ENCODE measurements around the gene WASF2. TPM values are rescaled to one million over a fixed set of nuclear protein-coding genes. Genes with fewer than 3 reads are reported as not detected.

WASF2 gene
- total RNA-seq, 4 donors from 2014 or later, result 52.5 to 74.5 (median 57.5) TPM

DNA sequence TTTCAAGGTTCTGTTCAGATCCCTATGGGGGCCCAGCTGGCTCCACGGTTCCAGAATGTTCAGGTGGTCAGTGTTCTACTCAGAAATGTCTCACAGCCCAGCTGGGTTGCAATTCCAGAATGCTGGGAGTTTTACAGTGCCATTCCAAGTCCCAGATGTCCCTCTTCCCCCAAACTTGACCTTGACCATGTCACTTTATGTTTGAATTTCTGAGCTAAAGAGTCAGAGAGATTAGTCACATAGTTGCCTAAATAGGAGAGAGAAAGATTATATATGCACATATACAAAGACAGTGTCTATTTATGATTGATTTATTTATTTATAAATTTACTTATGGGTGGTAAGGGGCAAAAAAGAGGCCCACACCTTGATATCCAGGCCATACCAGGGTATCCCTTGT is 95.0 kb downstream of the WASF2 start:
- no peak for DNase-seq
- H3K4me3 ChIP-seq, result no peak overlapping the region
- TF ChIP-seq POLR2A (IDR thresholded peaks at IDR 0.05), result no peak
- TF ChIP-seq, protein P1, sequence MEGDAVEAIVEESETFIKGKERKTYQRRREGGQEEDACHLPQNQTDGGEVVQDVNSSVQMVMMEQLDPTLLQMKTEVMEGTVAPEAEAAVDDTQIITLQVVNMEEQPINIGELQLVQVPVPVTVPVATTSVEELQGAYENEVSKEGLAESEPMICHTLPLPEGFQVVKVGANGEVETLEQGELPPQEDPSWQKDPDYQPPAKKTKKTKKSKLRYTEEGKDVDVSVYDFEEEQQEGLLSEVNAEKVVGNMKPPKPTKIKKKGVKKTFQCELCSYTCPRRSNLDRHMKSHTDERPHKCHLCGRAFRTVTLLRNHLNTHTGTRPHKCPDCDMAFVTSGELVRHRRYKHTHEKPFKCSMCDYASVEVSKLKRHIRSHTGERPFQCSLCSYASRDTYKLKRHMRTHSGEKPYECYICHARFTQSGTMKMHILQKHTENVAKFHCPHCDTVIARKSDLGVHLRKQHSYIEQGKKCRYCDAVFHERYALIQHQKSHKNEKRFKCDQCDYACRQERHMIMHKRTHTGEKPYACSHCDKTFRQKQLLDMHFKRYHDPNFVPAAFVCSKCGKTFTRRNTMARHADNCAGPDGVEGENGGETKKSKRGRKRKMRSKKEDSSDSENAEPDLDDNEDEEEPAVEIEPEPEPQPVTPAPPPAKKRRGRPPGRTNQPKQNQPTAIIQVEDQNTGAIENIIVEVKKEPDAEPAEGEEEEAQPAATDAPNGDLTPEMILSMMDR (IDR thresholded peaks at IDR 0.05), result no peak
- H3K4me1 ChIP-seq, result peaks cover 7 to 30% (median 13%) of the 10 kb centered on the region in 4 donors
- no peaks in the 10 kb centered on the region for H3K27me3 ChIP-seq
- no peaks in the 10 kb centered on the region for H3K36me3 ChIP-seq
- H3K27ac ChIP-seq, result no peak overlapping the region
- no peaks in the 10 kb centered on the region for H3K9me3 ChIP-seq

DNA sequence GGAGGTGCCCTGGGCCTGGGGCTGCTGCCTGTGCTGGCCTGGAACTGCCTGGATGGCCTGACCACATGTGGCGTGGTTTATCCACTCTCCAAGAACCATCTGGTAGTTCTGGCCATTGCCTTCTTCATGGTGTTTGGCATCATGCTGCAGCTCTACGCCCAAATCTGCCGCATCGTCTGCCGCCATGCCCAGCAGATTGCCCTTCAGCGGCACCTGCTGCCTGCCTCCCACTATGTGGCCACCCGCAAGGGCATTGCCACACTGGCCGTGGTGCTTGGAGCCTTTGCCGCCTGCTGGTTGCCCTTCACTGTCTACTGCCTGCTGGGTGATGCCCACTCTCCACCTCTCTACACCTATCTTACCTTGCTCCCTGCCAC is 95.7 kb downstream of the WASF2 start:
- Histone ChIP-seq H3K27ac (no peak overlapping the region), H3K36me3 (no peaks in the 10 kb centered on the region), H3K4me1 (peaks cover 7 to 29% (median 13%) of the 10 kb centered on the region in 4 donors), H3K4me3 (no peak overlapping the region), H3K27me3 (no peaks in the 10 kb centered on the region), H3K9me3 (no peaks in the 10 kb centered on the region)
- TF ChIP-seq, protein P1 (IDR thresholded peaks at IDR 0.05), result no peak
- no peak for DNase-seq

DNA sequence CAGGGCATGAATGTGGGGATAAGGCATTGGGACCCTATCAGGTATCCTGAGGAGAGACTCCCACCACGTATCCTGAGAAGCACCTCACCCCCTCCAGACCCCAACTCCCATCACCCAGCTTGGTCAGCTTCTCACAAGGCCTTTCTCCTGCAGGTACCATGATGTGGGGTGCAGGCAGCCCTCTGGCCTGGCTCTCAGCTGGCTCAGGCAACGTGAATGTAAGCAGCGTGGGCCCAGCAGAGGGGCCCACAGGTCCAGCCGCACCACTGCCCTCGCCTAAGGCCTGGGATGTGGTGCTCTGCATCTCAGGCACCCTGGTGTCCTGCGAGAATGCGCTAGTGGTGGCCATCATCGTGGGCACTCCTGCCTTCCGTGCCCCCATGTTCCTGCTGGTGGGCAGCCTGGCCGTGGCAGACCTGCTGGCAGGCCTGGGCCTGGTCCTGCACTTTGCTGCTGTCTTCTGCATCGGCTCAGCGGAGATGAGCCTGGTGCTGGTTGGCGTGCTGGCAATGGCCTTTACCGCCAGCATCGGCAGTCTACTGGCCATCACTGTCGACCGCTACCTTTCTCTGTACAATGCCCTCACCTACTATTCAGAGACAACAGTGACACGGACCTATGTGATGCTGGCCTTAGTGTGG is 96.2 kb downstream of the WASF2 start:
- Histone ChIP-seq H3K27me3 (no peaks in the 10 kb centered on the region), H3K27ac (no peak overlapping the region), H3K36me3 (no peaks in the 10 kb centered on the region), H3K9me3 (no peaks in the 10 kb centered on the region), H3K4me1 (peaks cover 7 to 24% (median 13%) of the 10 kb centered on the region in 4 donors), H3K4me3 (no peak overlapping the region)
- no peak for DNase-seq
- TF ChIP-seq, protein P1 (IDR thresholded peaks at IDR 0.05), result no peak
- TF ChIP-seq POLR2A (IDR thresholded peaks at IDR 0.05), result no peak

DNA sequence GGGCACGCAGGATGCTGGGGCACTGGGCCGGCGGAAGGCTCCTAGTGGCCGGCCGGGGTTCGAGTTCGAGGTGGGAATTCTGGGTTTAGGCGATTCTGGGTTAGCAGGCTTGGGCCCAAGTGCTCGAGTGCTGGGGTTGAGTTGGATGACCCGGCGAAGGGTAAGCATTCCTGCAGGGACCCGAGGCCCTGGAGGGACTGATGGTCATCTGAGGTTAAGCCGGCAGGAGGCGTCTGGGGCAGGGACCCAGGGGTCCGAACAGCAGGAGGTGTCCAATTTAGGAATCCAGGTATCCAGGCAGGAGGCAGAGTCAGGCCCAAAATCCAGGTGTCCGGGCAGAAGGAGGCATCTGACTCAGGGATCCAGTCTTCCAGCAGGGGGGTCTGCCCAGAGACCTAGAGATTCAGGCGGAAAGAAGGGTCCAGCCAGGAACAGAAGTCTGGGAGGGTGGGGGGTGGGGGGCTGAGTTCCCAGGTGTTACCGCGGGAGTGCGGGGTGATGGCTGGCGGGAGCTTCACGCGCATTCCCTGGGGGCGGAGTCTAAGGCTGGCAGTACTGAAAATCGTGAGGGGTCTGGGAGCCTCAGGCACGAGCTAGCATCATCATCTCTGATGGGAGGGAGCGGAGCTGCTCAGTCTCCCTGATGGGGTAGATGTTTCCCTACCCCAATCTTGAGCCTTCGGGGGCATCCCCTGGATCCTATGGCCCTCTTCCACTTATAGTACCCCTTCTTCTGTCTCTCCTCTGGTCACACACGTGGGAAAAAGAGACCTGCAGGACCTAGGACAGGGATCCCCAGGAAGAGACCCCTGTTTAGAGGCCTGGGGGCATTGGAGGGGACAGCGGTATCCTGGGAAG is 97.0 kb downstream of the WASF2 start:
- peak overlapping the region in 3 of 4 donors; percentile 27 to 67 (median 53) for H3K27ac ChIP-seq

DNA sequence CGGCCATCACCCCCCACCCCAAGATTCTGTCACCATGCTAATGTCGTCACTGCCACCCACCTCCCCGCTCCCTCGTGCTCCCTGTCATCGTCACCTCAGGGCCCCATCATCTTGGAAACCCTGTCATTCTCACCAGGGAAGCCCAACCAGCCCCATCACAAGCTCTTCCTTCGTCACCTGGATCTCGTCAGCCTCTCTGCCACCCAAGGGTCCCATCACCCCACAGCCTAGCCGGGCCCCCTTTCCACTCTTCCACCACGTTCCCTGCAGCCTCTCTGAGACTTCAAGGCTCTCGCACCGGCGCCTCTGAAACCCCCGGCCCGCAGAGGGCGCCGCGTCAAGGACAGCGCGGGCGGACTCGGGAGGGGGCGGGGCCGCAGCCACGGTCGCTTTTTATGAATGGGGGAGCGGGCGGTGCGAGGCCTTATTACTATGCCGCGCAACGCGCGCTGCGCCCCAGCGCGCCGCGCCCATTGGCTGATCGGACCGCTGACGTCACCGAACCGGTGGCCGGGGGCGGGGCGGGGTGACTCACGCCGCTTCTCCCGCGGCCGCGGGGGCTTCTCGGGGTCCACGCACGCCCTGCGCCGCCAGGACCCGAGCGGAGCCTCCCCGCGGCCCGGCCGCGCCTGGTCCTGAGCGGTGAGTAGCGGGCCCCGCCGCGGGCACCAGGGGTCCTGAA is 97.7 kb downstream of the WASF2 start, which contains the start of gene GPR3:
GPR3 (plus strand) TSS at position 527 of the 682 bp plus-strand sequence. CDS start 1,177 bp downstream, outside the sequence.
- DNase-seq, result peak; percentile 90 to 96 (median 94)
- H3K36me3 ChIP-seq, result no peaks in the 10 kb centered on the region
- H3K27ac ChIP-seq, result peak within 1 kb of the TSS in 3 of 4 donors; percentile 27 to 67 (median 53)
- no peaks in the 10 kb centered on the region for H3K27me3 ChIP-seq
- TF ChIP-seq, protein P1 (IDR thresholded peaks at IDR 0.05), result peak in 5 of 6 experiments; percentile 50 to 54 (median 50)
- TF ChIP-seq POLR2A (IDR thresholded peaks at IDR 0.05), result no peak
- H3K9me3 ChIP-seq, result no peaks in the 10 kb centered on the region
- H3K4me3 ChIP-seq, result peak within 1 kb of the TSS; percentile 48 to 59 (median 56)
- peaks cover 7 to 20% (median 13%) of the 10 kb centered on the region in 4 donors for H3K4me1 ChIP-seq

More for the DNA sequence above, 97.0 kb downstream of the WASF2 start:
- no peak for TF ChIP-seq POLR2A (IDR thresholded peaks at IDR 0.05)
- TF ChIP-seq, protein P1 (IDR thresholded peaks at IDR 0.05), result no peak
- Histone ChIP-seq H3K36me3 (no peaks in the 10 kb centered on the region), H3K9me3 (no peaks in the 10 kb centered on the region), H3K4me1 (peaks cover 7 to 20% (median 13%) of the 10 kb centered on the region in 4 donors), H3K27me3 (no peaks in the 10 kb centered on the region), H3K4me3 (peak overlapping the region; percentile 48 to 59 (median 56))
- DNase-seq, result no peak

Data from Peyer's patch (tissue), 4 donors.